GM19463 (cell line): Measurements from ENCODE around the gene ZNF319.

Experiments
- ATAC-seq: cut with Tn5 transposase; IDR thresholded peaks from one replicate; pipeline ENCODE4 v1.9.1; 2021; ENCODE audit warnings: mild to moderate bottlenecking, moderate library complexity; ENCODE audit not compliant: unreplicated experiment

Gene ZNF319

DNA sequence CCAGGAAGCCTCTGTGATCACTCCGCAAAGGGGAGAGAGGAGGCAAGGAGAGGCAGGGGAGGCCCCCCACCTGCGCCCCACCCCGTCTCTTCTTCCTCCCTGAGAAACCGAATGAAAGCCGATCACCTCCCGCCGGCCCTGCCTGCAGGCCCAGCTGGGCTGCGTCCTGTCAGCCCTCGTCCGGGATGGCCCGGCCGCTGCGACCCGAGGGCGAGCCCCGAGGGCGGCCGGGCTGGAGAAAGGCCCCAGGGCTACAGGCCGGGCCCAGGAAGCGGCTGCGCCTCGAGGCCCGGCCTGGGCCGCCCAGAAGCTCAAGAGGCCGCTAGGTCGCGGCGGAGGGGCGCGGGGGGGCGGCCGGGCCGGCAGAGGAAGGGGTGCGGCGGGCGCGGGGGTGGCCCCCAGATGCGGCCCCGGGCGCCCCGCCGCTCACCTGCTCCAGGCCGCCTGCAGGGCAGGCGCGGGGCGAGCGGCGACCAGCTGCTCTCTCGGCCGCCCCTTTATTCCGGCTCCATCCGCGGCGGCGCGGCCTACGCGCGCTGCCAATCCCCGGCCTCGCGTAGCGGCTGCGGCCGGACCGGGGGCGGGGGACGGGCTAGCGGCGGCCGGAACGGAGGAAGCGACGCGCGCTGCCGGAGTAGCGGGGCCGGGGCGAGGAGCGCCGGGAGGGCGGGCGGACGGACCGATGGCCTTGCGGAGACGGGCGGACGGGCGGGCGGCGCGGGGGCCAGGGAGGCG, at the start of gene ZNF319:
Gene ZNF319, minus strand, starts transcription at position 702 of the 735 bp plus-strand sequence. CDS start 2,407 bp downstream, outside the sequence.
- peak; percentile 16 for ATAC-seq

- no peak for ATAC-seq
Observed at GRCh38 chr16:58049232-58050185, 49.0 kb upstream of the ZNF319 start.

GRCh38 chr16:58048494-58049231, 48.2 kb upstream of the ZNF319 start:
- no peak for ATAC-seq

- no peak for ATAC-seq
Observed at GRCh38 chr16:58047557-58048348, 47.3 kb upstream of the ZNF319 start.

- ATAC-seq, result no peak
Observed at GRCh38 chr16:58046936-58047335, 46.5 kb upstream of the ZNF319 start.

DNA sequence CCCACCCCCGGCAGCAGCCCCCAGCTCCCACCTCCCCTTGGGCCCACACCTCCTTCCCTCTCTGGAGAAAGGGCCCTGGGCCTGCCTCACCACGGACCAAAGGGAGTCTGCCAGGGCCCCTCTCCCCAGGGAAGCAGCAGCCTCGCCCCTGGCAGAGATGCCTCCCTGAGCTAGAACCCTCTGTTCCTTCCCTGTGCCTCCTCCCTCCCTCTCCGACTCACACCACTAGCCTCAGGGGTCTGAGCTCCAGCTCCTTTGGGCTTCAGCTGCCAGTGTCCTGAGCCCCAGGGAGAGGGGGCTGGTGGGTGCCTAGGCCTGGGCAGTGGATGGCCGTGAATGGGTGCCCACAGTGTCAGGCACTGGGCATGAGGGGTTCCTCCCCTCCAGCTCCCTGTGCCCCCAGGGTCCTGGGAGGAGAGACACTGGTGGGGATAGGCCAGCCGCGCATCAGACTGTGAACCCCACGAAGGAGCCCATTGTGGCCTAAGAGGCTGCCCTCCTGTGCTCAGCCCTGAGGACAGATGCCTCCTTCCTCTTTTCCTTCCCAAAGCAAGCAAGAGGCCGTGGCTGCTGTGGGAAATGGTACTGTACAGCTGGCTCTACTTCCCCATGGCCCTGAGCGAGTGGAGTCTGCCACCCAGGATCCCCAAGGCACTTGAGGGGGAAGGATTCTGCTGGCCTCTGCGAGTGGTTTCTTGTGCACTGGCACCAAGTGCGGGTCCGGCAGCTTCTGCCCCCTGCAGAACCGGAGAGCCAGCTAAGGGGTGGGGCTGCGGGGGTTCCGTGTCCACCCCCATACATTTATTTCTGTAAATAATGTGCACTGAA, 45.8 kb upstream of the ZNF319 start:
- ATAC-seq, result no peak

DNA sequence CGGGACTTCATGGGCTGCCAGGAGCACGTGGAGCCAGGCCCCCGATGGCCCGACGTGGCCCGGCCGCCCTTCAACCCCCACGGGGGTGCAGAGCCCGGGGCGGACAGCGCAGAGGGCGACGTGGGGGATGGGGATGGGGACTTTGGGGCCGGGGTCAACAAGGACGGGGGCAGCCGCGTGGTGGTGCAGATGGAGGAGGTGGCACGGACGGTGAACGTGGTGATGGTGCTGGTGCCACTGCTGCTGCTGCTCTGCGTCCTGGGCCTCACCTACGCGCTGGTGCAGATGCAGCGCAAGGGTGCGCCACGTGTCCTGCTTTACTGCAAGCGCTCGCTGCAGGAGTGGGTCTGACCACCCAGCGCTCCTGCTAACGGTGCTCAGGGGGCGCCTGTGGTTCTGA, 44.6 kb upstream of the ZNF319 start:
- no peak for ATAC-seq

DNA sequence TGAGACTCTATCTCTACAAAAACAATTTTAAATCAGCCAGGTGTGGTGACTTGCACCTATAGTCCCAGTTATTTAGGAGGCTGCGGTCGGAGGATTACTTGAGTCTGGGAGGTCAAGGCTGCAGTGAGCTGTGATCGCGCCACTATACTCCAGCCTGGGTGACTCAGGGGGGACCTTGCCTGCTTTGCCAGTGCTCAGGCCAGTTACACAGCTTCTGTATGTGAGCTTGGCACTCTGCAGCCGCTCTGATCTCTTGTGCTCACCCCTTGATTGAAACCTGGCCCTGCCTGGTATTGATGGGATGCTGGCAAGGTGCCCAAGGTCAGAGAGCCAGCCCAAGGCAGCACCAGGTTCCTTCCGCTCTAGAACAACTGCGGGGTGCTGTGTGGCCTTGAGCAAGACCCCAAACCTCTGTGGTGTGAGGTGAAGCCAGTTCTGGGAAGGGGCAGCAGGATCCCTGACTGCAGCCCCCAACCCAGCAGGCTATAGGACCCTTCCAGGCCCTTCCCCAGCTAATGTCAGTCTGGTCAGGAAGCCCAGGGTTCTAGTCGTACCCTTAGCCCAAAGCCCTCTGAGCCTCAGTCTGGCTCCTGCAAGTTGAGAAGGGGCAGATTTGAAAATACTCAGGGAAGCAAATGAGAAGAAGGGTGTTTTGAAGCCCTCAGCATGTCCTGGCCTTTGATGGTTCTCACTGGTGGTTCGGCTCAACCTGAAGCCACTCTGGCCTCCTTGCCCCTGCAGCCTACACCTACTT, 44.0 kb upstream of the ZNF319 start:
- no peak for ATAC-seq

GRCh38 chr16:58043571-58044155, 43.2 kb upstream of the ZNF319 start:
- ATAC-seq, result no peak

GRCh38 chr16:58042886-58043515, 42.5 kb upstream of the ZNF319 start:
- ATAC-seq, result no peak

GRCh38 chr16:58042001-58042885, 41.8 kb upstream of the ZNF319 start:
- ATAC-seq, result no peak

- no peak for ATAC-seq
Observed at GRCh38 chr16:58041628-58041955, 41.1 kb upstream of the ZNF319 start.

DNA sequence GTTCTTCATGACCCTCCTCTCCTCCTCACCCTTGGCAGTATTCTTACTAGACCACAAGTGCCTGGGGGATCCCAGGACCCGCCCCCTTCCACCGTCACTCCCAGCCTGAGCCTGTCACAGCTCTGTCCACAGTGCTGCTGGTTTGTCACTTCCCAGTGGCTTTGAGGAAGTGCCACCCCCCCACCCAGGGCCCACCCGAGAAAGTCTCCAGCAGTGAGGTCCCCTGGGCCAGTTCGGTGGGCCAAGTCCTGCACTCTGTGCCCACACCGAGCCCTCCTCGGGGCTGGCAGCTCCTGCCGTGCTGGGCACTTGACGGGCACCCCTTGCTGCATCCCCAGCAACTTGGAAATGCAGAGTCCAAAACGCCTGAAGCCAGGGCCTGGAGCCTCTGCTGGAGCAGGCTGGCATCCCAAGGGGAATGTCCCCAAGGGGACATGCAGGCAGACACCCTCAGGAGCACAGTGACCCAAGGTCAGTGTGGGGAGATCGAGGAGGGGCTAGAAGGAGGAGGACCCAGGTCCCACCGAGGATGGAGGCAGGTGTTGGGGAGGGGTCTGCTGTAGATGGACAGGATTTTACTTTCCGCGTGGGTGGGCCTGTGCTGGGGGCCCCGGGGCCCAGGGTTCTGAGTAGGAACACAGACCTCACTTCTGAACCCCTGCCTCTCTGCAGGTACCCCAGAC, 40.6 kb upstream of the ZNF319 start:
- no peak for ATAC-seq

GRCh38 chr16:58040496-58040846, 40.0 kb upstream of the ZNF319 start:
- no peak for ATAC-seq

DNA sequence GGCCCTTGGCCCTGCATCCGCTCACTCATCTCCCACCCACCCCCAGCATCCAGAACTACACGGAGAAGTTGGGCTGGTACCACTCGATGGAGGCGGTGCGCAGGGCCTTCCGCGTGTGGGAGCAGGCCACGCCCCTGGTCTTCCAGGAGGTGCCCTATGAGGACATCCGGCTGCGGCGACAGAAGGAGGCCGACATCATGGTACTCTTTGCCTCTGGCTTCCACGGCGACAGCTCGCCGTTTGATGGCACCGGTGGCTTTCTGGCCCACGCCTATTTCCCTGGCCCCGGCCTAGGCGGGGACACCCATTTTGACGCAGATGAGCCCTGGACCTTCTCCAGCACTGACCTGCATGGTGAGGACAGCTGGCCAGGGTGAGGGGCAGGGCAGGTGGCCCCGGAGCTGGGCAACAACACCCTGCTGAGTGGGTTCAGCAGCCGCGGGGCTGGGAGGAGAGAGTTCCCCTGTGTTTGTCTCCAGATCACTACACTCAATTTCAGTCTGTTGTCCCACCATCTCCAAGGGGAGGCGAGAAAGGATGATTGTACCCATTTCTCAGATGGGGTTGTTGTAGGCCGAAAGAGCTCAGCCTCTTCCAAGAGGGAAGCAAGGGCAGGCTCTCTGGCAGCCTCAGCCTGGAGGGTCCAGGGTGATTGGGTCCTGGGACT, 39.5 kb upstream of the ZNF319 start:
- no peak for ATAC-seq

- no peak for ATAC-seq
Observed at GRCh38 chr16:58038219-58038641, 37.8 kb upstream of the ZNF319 start.
